Caco-2 (cell line): ENCODE measurements around the gene NSUN4. TPM values are rescaled to one million over a fixed set of nuclear protein-coding genes. Genes with fewer than 3 reads are reported as not detected.
"Not testable (repeated sequence)": the region's sequence is repeated elsewhere in the genome, so short reads cannot be mapped to it uniquely, and the experiment has no call there.

ENCODE experiments used
- BruUV-seq: library from RNA; stranded (reverse); fragments of 400-500 nt; replicated peaks from 2 replicates; lab custom pipeline; 2021; lab: Mats Ljungman, UMichigan
- CTCF ChIA-PET: fragments of 300-600 bp; sonication (Branson Sonifier 250); formaldehyde crosslinking; loops from one replicate; lab custom pipeline; 2022; ENCODE audit warnings: antibody characterized with exemption; lab: Charles Lee
- POLR2A ChIA-PET: fragments of 300-600 bp; sonication (Branson Sonifier 250); formaldehyde crosslinking; loops from one replicate; lab custom pipeline; 2022; ENCODE audit warnings: antibody characterized with exemption; lab: Charles Lee
- DNase-seq, 2 experiments: peaks; one replicate each; pipeline versions ENCODE4 v3.0.0 to v3.0.0-alpha.2; 2020 to 2022
- H3K27me3 ChIP-seq: replicated peaks from 2 replicates; pipeline ENCODE4 v1.6.0; 2011; ENCODE audit warnings: low read length; ENCODE audit not compliant: control insufficient read depth, insufficient read depth
- H3K36me3 ChIP-seq: 2 replicates; pipeline ENCODE4 v1.5.1; 2011; ENCODE audit warnings: low read length; ENCODE audit not compliant: control insufficient read depth, insufficient read depth
- H3K4me1 ChIP-seq: fragments of 250-450 bp; sonication (Bioruptor Pico); 2 replicates; pipeline ENCODE4 v1.5.1; 2020; ENCODE audit warnings: mild to moderate bottlenecking
- H3K4me3 ChIP-seq: 2 replicates; pipeline ENCODE4 v1.5.1; 2011; ENCODE audit warnings: low read depth, mild to moderate bottlenecking, control low read depth, low read length
- H3K9me3 ChIP-seq: fragments of 250-450 bp; sonication (Bioruptor Pico); 2 replicates; pipeline ENCODE4 v1.5.1; 2020; ENCODE audit warnings: mild to moderate bottlenecking, moderate library complexity
- H3K27ac Mint-ChIP-seq: one replicate; pipeline ENCODE4 v1.8.0; 2022; ENCODE audit warnings: mixed read lengths; ENCODE audit not compliant: unreplicated experiment
- H3K27me3 Mint-ChIP-seq: one replicate; pipeline ENCODE4 v1.8.0; 2022; ENCODE audit warnings: mixed read lengths; ENCODE audit not compliant: insufficient read depth, unreplicated experiment
- H3K36me3 Mint-ChIP-seq: one replicate; pipeline ENCODE4 v1.8.0; 2022; ENCODE audit warnings: mild to moderate bottlenecking, mixed read lengths; ENCODE audit not compliant: insufficient read depth, unreplicated experiment
- H3K4me1 Mint-ChIP-seq: one replicate; pipeline ENCODE4 v1.8.0; 2022; ENCODE audit warnings: low read depth, mixed read lengths; ENCODE audit not compliant: unreplicated experiment
- H3K4me3 Mint-ChIP-seq: one replicate; pipeline ENCODE4 v1.8.0; 2022; ENCODE audit warnings: mild to moderate bottlenecking, moderate library complexity, mixed read lengths; ENCODE audit not compliant: unreplicated experiment
- H3K9me3 Mint-ChIP-seq: one replicate; pipeline ENCODE4 v1.8.0; 2022; ENCODE audit warnings: mixed read lengths; ENCODE audit not compliant: unreplicated experiment
- intact Hi-C: fragments of 100-400 bp; cut with micrococcal nuclease; formaldehyde crosslinking; loops from one replicate; pipeline ENCODE4 v1.10.0; 2022; ENCODE audit not compliant: unreplicated experiment
- total RNA-seq: library from RNA; stranded (reverse); gene quantifications from 2 replicates; pipeline ENCODE4 v1.2.3, GENCODE V29; 2022
- TF ChIP-seq, protein P1 (sequence below), 2 experiments: fragments of 200-600 bp in 1 of 2; IDR thresholded peaks; 1 replicate in 1 of 2; 2 replicates in 1 of 2; pipeline versions ENCODE4 v1.5.1 to v1.8.0; 2011 to 2022; ENCODE audit warnings: antibody characterized with exemption in 1 of 2, control low read depth in 1 of 2, inconsistent platforms in 1 of 2, low read depth in 1 of 2, low read length in 1 of 2, mild to moderate bottlenecking in 1 of 2, moderate library complexity in 1 of 2; ENCODE audit not compliant: insufficient read depth in 1 of 2, severe bottlenecking in 1 of 2, unreplicated experiment in 1 of 2

NSUN4 gene
- total RNA-seq, 1 experiment from 2014 or later: 21.8 TPM

DNA sequence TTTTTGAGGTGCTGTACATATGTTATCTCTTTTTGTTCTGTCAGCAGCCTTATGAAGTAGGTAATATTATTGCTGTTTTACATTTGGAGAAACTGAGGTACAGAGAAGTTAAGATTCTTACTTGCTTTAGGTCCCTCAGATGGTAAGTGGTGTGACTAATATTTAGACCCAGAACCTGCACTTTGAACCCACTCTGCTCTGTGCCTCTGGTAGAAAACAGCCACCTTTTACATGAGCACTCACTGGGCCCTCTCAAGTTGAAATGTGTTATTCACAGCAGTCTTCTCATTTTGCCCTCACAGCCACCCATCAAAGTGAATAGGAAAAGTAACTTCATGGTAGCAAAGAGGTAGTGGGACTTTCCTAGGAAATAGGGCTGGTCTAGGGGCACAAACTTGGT lies 4.7 kb downstream of the NSUN4 start:
- Mint-ChIP-seq H3K4me1 (peaks cover 20% of the 10 kb centered on the region), H3K4me3 (no peak overlapping the region), H3K27ac (no peak overlapping the region), H3K9me3 (no peaks in the 10 kb centered on the region), H3K27me3 (no peaks in the 10 kb centered on the region), H3K36me3 (peaks cover 48% of the 10 kb centered on the region)
- ChIA-PET POLR2A (no interaction called here), CTCF (no interaction called here)
- Histone ChIP-seq H3K4me3 (no peak overlapping the region), H3K27me3 (no peaks in the 10 kb centered on the region), H3K4me1 (no peaks in the 10 kb centered on the region), H3K36me3 (no peaks in the 10 kb centered on the region), H3K9me3 (no peaks in the 10 kb centered on the region)
- intact Hi-C loops: loop anchor here (10.0 kb wide), 1 partner anchor 60 kb away; no protein-coding TSS in a partner anchor
- BruUV-seq: no TSS peak
- no peak for DNase-seq
- TF ChIP-seq, protein P1, sequence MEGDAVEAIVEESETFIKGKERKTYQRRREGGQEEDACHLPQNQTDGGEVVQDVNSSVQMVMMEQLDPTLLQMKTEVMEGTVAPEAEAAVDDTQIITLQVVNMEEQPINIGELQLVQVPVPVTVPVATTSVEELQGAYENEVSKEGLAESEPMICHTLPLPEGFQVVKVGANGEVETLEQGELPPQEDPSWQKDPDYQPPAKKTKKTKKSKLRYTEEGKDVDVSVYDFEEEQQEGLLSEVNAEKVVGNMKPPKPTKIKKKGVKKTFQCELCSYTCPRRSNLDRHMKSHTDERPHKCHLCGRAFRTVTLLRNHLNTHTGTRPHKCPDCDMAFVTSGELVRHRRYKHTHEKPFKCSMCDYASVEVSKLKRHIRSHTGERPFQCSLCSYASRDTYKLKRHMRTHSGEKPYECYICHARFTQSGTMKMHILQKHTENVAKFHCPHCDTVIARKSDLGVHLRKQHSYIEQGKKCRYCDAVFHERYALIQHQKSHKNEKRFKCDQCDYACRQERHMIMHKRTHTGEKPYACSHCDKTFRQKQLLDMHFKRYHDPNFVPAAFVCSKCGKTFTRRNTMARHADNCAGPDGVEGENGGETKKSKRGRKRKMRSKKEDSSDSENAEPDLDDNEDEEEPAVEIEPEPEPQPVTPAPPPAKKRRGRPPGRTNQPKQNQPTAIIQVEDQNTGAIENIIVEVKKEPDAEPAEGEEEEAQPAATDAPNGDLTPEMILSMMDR (IDR thresholded peaks at IDR 0.05; ENCODE audit: insufficient read depth in 1 of 2, low read depth in 1 of 2, low read length in 1 of 2, severe bottlenecking in 1 of 2, unreplicated experiment in 1 of 2): no peak

DNA sequence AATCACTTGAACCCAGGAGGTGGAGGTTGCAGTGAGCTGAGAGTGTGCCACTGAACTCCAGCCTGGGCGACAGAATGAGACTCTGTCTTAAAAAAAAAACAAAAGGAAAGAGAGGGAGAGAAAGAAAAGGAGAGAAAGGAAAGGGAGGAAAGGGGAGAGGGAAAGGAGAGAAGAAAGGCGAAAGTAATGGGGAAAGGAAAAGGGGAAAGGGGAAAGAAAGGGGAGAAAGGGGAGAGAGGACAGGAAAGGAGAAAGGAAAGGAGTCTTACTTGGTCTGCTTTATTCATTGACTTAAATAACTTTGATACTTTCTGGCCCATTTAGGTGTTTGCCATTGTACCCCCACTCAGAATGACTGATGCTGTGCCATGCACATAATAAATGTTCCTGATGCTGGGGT lies 11.8 kb downstream of the NSUN4 start:
- no peaks in the 10 kb centered on the region for H3K4me1 ChIP-seq
- Mint-ChIP-seq H3K27me3 (no peaks in the 10 kb centered on the region), H3K36me3 (peaks cover 40% of the 10 kb centered on the region), H3K9me3 (no peaks in the 10 kb centered on the region), H3K4me3 (no peak overlapping the region), H3K4me1 (peaks cover 6% of the 10 kb centered on the region), H3K27ac (no peak overlapping the region)
- ChIA-PET CTCF (interaction anchor here (1.1 kb wide), 1 partner anchor 19 kb away, joined by 4 read pairs; no protein-coding TSS in a partner anchor), POLR2A (no interaction called here)
- BruUV-seq: no TSS peak
- H3K4me3 ChIP-seq: no peak overlapping the region
- H3K27me3 ChIP-seq: no peaks in the 10 kb centered on the region
- no peak for DNase-seq
- H3K36me3 ChIP-seq: no peaks in the 10 kb centered on the region
- TF ChIP-seq, protein P1 (IDR thresholded peaks at IDR 0.05; ENCODE audit: insufficient read depth in 1 of 2, low read depth in 1 of 2, low read length in 1 of 2, severe bottlenecking in 1 of 2, unreplicated experiment in 1 of 2): no peak
- no peaks in the 10 kb centered on the region for H3K9me3 ChIP-seq
- intact Hi-C loops: no loop called here

- H3K4me3 ChIP-seq, H3K36me3 ChIP-seq, CTCF ChIA-PET, DNase-seq, POLR2A ChIA-PET, H3K9me3 ChIP-seq, BruUV-seq, H3K4me3 Mint-ChIP-seq, H3K9me3 Mint-ChIP-seq, H3K4me1 Mint-ChIP-seq, intact Hi-C loops, H3K27me3 ChIP-seq, H3K4me1 ChIP-seq, H3K27me3 Mint-ChIP-seq, H3K27ac Mint-ChIP-seq: not testable (repeated sequence)
- peaks cover 36% of the 10 kb centered on the region for H3K36me3 Mint-ChIP-seq
Measured at GRCh38 chr1:46355920-46356319, 15.3 kb downstream of the NSUN4 start.

- H3K4me3 ChIP-seq: no peak overlapping the region
- H3K4me3 Mint-ChIP-seq: no peak overlapping the region
- DNase-seq: no peak
- no peaks in the 10 kb centered on the region for H3K9me3 Mint-ChIP-seq
- CTCF ChIA-PET: no interaction called here
- BruUV-seq: no TSS peak
- no peaks in the 10 kb centered on the region for H3K27me3 ChIP-seq
- no peaks in the 10 kb centered on the region for H3K27me3 Mint-ChIP-seq
- H3K9me3 ChIP-seq: no peaks in the 10 kb centered on the region
- intact Hi-C loops: no loop called here
- no peaks in the 10 kb centered on the region; the same call in 1 of the 2 replicates for H3K36me3 ChIP-seq
- H3K4me1 ChIP-seq: no peaks in the 10 kb centered on the region
- TF ChIP-seq, protein P1 (IDR thresholded peaks at IDR 0.05; ENCODE audit: insufficient read depth in 1 of 2, low read depth in 1 of 2, low read length in 1 of 2, severe bottlenecking in 1 of 2, unreplicated experiment in 1 of 2): no peak
- POLR2A ChIA-PET: no interaction called here
- H3K4me1 Mint-ChIP-seq: no peaks in the 10 kb centered on the region
- H3K36me3 Mint-ChIP-seq: peaks cover 31% of the 10 kb centered on the region
- H3K27ac Mint-ChIP-seq: no peak overlapping the region
Measured at GRCh38 chr1:46362158-46362557, 21.6 kb downstream of the NSUN4 start.
